ENCODE results near the gene RSF1. TPM values are rescaled to one million over a fixed set of nuclear protein-coding genes. Genes with fewer than 3 reads are reported as not detected.

RSF1 gene
- total RNA-seq, 1 donor from 2014 or later: 43.2 TPM

DNA sequence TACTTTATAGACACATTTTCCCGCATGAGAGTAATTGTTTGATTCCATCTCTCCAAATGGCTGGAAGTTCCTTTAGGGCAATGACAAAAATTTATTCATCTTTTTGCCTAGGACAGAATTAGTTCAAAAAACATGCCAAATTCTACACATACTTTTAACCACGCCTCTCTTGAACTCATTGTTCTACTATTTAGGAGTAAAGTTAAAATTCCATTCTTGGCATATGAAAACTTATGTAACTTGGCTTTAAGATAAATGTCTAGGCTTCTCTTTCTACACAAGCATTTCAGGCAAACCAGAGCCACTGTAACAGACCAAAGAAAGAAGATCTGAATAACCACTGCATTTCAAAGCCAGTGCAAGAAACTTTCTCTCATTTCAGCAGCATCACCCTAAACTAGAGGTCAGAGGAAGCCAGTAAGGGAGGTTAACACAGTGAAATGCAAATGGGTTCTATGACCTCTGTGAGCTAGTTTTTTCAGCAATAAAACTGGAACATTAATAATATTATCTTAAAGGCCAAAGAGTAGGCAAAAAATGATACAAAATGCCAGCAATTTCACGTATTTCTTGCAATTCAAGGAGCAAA is 73.0 kb downstream of the RSF1 start:
- no peak for DNase-seq

DNA sequence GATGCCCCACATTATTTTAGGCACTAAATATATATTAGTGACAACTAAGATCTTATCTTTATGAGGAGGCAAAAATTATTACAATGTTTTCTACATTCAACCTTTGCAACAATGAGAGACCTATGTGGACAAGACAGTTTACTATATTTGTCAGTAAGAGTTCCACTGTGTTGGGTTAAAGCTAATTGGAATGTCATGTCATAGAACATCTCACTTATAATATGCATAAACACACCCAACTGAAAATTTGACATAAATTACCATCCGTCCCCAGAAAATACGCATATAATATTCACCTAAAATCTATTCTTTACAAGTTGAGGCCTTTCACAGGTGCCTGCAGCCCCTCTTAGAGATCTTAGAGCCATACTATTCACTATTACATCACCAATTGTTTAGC is 84.0 kb downstream of the RSF1 start:
- DNase-seq: no peak

DNA sequence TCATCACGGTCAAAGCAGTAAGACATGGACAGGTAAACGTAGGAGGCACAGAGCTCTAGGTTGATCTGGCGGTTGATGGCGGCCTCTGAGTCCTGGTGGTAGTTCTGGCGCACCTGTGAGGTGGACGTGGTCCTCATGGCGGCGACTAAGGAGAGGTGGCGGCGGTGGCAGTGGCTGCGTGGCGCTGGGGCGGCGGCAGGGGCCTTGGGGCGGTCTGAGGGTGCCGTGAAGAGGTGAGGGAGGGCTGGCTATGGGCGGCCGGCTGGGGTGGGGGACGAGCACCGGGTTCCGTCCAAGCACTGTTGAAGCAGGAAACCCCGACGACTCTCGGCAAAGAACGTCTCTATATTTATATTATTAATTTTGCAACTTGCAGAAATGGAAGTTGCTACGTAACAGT is 85.6 kb downstream of the RSF1 start:
- DNase-seq: no peak

DNA sequence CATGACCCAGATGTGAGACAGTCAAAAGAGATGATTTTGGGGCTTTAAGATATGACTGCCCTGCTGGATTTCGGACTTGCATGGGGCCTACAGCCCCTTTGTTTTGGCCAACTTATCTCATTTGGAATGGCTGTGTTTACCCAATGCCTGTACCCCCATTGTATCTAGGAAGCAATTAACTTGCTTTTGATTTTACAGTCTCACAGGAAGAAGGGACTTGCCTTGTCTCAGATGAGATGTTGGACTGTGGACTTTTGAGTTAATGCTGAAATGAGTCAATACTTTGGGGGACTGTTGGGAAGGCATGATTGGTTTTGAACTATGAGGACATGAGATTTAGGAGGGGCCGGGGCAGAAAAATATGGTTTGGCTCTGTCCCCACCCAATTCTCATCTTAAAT is 88.4 kb downstream of the RSF1 start:
- DNase-seq: no peak

DNA sequence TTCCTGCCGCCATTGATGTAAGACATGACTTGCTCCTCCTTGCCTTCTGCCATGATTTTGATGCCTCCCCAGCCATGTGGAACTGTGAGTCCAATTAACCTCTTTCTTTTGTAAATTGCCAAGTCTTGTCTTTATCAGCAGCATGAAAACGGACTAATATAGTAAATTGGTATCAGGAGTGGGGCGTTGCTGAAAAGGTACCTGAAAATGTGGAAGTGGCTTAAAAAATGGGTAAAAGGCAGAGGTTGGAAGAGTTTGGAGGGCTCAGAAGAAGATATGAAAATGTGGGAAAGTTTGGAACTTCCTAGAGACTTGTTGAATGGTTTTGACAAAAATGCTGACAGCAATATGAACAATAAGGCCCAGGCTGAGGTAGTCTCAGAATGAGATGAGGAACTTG is 89.7 kb downstream of the RSF1 start:
- no peak for DNase-seq

DNA sequence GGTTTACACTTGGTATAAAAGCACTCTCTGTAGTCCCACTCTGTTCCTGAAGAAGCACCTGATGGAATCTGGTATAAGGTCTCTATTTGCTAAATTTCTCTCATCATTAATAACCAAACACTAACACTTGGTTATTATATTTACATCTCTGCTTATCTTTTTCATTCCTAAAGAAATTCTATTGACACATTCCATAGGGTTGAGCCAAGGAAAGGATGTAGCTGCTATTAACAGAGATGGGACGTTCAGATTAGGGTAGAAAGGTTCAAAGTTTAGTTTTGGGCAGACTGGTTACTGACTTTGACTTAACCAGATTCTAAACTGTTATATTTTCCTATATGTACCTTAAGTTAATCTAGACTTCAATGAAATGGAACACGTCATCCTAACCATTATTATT is 91.5 kb downstream of the RSF1 start:
- no peak for DNase-seq

DNA sequence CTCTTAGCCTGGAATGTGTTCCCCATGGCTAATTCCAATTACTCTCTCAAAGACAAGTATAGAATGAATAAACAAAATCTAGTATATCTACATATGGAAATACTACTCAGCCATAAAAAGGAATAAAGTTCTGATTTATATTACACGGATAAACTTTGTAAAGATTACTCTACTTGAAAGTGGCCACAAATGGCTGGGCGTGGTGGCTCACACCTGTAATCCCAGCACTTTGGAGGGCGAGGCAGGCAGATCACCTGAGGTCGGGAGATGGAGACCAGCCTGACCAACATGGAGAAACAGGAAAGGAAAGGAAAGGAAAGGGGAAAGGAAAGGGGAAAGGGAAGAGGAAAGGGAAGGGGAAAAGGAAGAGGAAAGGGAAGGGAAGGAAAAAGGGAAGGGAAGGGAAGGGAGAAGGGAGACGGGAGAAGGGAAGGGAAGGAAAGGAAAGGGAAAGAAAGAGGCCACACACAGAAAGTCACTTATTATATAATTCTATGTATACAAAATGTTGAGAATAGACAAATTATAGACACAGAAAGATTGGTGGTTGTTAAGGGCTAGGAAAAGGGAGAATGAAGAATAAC is 92.2 kb downstream of the RSF1 start:
- no peak for DNase-seq

DNA sequence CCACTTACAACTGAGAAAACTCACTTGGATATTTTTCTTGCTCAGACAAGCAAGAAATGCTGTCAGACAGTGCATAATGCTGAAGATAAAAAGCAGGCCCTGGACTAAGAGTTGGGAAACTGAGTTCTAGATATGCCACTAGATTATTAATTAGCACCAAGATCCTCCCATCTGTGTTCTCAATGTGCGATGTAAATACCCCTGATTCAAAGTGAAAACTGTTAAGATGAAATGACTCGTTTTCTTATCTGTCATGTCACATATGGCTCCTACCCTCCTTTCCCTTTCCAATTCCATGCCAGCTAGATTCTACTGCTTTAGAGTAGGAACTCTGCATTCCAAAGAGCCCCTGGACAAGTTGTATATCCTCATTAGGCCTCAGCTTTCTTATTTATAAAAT is 94.0 kb downstream of the RSF1 start:
- no peak for DNase-seq

DNA sequence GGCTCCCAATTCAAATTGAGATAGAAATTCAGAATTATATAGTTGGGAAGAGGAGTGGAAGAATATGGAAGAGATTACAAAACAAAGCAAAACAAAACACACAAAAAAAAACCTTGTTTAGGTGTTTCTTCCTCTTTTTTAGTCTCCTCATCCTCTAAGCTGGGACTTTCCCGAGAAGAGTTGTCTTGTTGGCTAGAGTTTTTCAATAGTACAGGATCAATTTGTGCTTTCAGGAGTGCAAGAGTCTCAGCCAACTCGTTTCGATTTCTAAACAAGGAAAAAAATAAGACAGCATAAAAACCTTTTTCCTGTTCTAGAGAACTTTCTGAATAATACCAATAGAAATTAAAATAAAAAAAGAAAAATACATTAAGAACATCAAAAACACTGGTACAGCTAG is 95.1 kb downstream of the RSF1 start:
- no peak for DNase-seq

DNA sequence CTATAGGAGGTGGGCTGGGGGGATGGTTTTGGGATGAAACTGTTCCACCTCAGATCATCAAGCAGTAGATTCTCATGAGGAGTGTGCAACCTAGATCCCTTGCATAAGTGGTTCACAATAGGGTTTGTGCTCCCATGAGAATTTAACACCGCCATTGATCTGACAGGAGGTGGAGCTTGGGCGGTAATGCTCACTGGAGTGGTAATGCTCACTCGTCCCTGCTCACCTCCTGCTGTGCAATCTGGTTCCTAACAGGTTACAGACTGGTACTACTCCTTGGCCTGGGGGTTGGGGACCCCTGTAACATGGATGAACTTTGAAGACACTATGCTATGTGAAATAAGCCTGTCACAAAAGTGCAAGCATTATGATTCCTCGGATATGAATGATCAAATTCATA is 95.9 kb downstream of the RSF1 start:
- DNase-seq: no peak

DNA sequence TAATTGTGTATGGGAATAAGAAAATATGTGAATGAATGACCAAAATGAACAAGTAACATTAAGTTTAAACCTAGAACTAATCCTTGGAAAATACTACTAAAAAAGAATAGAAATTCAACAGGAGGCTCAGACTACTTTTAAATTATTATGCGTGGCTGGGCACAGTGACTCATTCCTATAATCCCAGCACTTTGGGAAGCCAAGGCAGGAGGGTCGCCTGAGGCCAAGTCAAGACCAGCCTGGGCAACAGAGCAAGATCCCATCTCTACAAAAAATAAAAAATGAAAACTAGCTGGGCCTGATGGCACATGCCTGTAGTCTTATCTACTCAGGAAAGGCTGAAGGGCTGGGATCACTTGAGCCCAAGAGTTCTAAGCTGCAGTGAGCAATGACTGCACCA is 97.5 kb downstream of the RSF1 start:
- DNase-seq: no peak

DNA sequence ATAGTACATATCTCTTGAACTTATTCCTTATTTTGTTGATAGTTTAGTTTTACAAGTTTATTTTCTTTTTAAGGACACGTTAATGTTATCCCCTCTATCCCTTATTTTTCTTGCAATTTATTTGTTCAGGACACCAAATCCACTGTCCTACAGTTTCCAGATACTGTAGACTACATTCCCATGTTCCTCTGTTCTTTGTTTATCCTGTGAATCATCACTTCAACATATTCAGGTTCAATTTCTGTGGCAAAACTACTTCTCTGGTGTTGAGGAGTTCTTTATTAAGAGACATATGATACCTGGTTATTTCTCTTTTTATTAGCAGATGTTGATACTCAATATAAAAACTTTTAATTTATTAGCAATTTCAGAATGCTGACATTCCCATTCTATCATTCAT is 110.2 kb downstream of the RSF1 start:
- DNase-seq: peak; percentile 10

DNA sequence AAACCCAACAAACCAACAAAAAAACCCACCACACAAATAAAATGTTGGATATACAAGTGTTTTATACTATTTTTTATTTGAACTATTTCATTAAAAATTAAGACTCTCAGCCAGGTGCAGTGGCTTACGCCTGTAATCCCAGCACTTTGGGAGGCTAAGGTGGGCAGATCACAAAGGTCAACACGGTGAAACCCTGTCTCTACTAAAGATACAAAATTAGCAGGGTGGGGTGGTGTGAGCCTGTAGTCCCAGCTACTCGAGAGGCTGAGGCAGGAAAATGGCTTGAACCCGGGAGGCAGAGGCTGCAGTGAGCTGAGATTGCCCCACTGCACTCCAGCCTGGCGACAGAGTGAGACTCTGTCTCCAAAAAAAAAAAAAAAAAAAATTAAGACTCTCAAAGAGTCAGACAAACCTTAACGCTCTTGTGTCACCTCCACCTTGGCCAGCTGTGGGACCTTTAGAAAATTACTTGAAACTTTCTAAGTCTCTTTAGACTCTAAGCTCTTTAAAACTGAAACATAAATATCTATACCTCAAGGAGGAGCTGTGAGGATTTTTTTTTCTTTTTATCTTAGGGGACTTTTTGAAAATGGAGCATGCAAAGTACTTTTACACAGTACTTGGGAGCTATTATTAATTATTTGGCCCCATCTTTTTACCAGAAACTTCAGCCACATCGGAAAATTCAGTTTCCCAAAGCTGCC is 114.5 kb downstream of the RSF1 start:
- DNase-seq: no peak

DNA sequence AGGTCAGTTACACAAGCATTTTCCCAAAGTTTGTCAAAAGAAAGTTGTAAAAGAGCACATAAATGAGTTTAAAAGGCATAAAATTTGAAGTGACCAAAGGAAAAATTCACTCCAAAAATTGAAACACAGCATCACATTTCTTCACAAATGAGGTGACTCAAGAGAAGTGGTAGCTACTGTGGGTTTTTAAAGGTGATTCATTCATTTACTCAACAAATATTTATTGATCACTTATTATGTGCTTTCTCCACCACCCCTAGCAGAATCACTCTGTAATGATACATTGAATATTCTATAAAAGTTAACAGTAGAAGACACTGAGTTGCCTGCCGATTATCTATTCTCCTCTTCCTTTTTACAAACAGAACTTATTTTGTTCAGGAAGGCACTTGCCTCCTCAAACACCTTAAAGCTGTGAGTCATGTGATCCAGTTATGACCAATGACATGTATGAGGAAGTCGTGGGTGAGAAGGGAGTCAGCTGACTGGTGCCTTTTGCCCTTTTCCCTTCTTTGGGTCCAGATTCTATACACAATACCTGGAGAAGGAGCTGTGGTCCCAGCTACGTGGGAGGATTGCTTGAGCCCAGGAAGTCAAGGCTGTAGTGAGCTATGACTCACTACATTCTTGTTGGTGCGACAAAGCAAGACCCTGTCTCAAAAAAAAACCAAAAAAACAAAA is 115.2 kb downstream of the RSF1 start:
- DNase-seq: peak; percentile 7

DNA sequence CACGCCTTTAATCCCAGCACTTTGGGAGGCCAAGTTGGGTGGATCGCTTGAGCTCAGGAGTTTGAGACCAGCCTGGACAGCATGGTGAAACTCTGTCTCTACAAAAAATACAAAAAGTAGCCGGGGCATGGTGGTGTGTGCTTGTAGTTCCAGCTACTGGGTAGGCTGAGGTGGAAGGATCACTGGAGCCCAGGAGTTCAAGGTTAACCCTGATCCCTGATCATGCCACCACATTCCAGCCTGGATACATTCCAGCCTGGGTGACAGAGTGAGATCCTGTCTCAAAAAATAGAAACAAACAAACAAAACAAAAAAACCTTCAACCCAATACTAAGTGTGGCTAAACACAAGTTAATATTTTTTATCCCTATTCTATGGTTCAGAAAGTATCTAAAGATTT is 116.5 kb downstream of the RSF1 start:
- no peak for DNase-seq

DNA sequence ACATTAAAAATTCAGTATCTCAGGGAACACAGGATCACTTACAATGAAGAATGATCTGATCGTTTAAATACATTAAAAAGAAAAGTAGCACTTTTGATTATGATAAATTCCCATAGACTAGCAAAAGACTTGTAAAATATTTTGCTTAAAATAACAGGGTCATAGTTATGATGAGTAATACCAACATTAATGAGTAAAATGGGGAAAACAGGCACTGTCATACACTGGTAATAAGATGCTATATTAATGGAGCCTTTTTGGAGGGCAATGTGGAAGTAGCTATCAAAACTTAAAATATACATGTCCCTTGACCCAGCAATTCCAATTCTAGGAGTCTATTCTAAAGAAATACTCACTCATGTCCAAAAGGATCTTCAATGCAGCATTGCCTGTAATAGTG is 121.1 kb downstream of the RSF1 start:
- DNase-seq: no peak

DNA sequence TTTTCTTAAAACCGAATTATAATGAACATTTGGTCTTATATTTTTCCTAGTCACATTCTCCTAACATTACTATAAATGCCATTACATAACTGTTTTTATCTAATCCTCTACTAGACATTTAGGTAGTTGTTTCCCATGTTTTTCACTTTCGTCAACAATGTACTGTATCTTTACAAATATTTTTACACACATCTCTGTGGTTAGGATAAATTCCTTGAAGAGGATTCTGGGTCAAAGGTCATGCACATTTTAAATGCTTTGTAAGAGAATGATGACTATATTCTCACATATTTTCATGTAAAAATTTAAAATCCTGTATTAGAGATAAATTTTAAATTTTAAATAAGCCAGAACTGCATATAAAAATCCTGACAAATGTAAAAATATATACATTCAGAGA is 121.6 kb downstream of the RSF1 start:
- DNase-seq: no peak

DNA sequence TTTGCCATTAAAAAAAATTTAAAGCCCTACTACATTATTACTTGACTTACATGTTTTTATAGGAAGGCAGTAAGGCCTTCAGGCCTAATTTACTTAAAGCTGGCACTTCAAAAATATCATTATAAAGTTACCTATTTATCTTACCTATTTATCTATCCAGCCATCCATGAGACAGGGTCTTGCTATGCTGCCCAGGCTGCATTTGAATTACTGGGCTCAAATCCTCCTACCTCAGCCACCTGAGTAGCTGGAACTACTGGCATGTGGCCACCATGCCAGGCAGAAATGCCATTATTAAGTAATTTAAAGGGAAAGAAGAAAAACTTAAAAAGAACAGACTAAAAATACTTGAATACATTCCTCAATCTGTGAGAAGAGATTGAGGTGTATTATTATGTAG is 122.7 kb downstream of the RSF1 start:
- no peak for DNase-seq

DNA sequence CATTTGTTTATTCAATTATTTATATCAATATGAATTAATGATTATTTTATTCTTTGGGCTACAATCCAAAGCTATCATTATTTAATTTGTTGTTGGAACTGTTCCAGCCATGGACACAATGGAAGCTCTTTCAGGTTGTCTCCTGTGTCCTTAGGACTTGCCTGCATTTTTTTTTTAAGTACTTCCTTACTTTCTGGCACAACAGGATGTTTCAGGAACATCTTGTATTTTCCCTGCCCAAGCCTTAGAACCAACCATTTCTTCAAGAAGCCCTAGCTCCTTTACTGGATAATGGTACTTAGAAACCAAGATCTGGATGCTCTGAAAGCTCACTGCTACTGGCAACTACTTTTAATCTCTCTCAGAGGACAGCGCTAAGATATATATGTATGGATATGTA is 125.1 kb downstream of the RSF1 start:
- DNase-seq: peak; percentile 64

DNA sequence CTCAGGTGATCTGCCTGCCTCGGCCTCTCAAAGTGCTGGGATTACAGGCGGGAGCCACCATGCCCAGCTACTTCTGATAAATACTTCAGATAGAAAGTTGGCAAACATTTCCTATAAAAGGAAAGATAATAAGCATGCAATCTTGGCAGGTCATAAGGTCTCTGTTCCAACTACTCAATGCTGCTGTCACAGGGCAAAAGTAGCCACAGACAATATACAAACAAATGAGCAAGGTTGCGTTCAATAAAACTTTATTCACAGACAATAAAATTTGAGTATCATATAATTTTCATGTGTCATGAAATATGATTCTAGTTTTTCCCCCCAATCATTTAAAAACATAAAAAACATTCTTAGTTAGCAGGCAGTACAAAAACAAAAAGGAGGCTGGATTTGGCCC is 129.9 kb downstream of the RSF1 start:
- DNase-seq: no peak

DNA sequence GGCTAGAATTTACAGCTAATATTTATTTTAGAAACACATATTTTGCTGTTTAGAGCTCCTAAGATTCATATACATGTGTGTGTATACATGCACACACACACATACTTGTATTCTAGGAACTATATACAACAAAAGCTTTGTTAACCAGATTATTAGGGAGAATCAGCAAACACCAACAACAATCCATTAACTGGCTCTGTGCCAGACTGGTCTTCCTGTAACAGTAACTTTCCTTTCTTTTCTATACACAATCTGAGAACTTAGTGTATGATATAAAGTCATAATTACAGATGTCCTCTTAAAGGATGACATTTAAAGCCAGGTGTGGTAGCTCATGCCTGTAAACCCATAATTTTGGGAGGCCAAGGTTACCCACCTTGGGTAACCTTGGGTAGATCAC is 133.4 kb downstream of the RSF1 start:
- DNase-seq: peak; percentile 43

DNA sequence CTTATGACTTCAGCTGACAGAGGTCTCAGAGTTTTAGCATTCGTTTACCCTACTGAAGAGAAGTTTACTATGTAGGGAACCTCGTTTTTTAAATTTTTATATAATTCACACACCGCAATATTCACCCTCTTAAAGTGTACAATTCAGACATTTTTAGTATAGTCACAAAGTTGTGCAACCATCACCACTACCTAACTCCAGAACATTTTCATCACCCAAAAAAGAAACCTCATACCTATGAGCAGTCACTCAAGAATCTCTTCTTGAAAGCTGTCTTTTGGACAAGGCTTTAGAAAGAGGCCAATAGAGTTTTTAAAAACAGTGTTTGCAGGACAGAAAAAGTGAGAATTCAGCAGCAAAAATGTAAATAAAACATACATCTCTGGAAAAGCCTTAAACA is 143.4 kb downstream of the RSF1 start:
- DNase-seq: no peak

DNA sequence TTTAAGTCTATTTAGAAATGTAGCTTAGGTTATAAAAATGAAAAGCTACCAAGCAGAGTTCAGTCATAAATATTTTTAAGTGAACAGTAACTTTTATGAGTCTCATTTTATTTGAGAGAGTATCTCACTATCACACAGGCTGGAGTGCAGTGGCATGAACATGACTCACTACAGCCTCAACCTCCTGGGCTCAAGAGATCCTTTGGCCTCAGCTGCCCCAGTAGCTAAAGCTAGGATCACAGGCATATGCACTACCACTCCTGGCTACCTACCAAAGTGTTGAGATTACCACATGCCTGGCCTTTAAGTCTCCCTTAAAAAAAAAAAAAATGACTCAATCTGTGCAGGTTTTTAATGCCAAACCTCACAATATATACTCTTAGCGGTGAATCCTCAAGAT is 148.3 kb downstream of the RSF1 start:
- no peak for DNase-seq
